IPS-11a (cell line): Measurements from ENCODE around the gene VEZT.
"Not testable (repeated sequence)": the region's sequence is repeated elsewhere in the genome, so short reads cannot be mapped to it uniquely, and the experiment has no call there.

Experiments used
- H3K4me3 ChIP-seq: one replicate; pipeline ENCODE4 v1.5.1; 2013; ENCODE audit warnings: low read depth, low read length, control low read depth

VEZT gene

GRCh38 chr12:95314756-95315155 lies 97.1 kb downstream of the VEZT start:
- H3K4me3 ChIP-seq = not testable (repeated sequence)

- no peak overlapping the region for H3K4me3 ChIP-seq
These were observed 99.2 kb downstream of the VEZT start for GRCh38 chr12:95316798-95317197.

GRCh38 chr12:95318071-95318545 lies 100.5 kb downstream of the VEZT start:
- no peak overlapping the region for H3K4me3 ChIP-seq

- H3K4me3 ChIP-seq = no peak overlapping the region
These were observed 102.2 kb downstream of the VEZT start for GRCh38 chr12:95319694-95320331.

GRCh38 chr12:95321516-95322246 lies 104.1 kb downstream of the VEZT start:
- no peak overlapping the region for H3K4me3 ChIP-seq

GRCh38 chr12:95322326-95322725 lies 104.7 kb downstream of the VEZT start:
- H3K4me3 ChIP-seq = no peak overlapping the region

GRCh38 chr12:95323212-95323611 lies 105.6 kb downstream of the VEZT start:
- H3K4me3 ChIP-seq = no peak overlapping the region

- H3K4me3 ChIP-seq = not testable (repeated sequence)
These were observed 106.6 kb downstream of the VEZT start for GRCh38 chr12:95324246-95324645.

- H3K4me3 ChIP-seq = no peak overlapping the region
These were observed 107.9 kb downstream of the VEZT start for GRCh38 chr12:95325501-95325900.

GRCh38 chr12:95326445-95326844 lies 108.8 kb downstream of the VEZT start:
- no peak overlapping the region for H3K4me3 ChIP-seq

GRCh38 chr12:95326855-95327254 lies 109.2 kb downstream of the VEZT start:
- H3K4me3 ChIP-seq = no peak overlapping the region

GRCh38 chr12:95328708-95329107 lies 111.1 kb downstream of the VEZT start:
- no peak overlapping the region for H3K4me3 ChIP-seq

- H3K4me3 ChIP-seq = no peak overlapping the region
These were observed 118.3 kb downstream of the VEZT start for GRCh38 chr12:95335948-95336347.

GRCh38 chr12:95336387-95337067 lies 118.9 kb downstream of the VEZT start:
- no peak overlapping the region for H3K4me3 ChIP-seq

GRCh38 chr12:95337146-95337545 lies 119.5 kb downstream of the VEZT start:
- no peak overlapping the region for H3K4me3 ChIP-seq

GRCh38 chr12:95339086-95339788 lies 121.6 kb downstream of the VEZT start:
- H3K4me3 ChIP-seq = no peak overlapping the region

- no peak overlapping the region for H3K4me3 ChIP-seq
These were observed 124.4 kb downstream of the VEZT start for GRCh38 chr12:95342008-95342407.

GRCh38 chr12:95343461-95344230 lies 126.0 kb downstream of the VEZT start:
- H3K4me3 ChIP-seq = no peak overlapping the region

- no peak overlapping the region for H3K4me3 ChIP-seq
These were observed 131.7 kb downstream of the VEZT start for GRCh38 chr12:95349291-95349690.

GRCh38 chr12:95351748-95352147 lies 134.1 kb downstream of the VEZT start:
- no peak overlapping the region for H3K4me3 ChIP-seq
